Mesothelial cell of epicardium (in vitro differentiated cells): ENCODE data around the gene TEX51. TPM values are rescaled to one million over a fixed set of nuclear protein-coding genes. Genes with fewer than 3 reads are reported as not detected.

ENCODE experiments used
- DNase-seq, 2 experiments: peaks; one replicate each; pipeline ENCODE4 v3.0.0; 2021; ENCODE audit warnings: low spot score in 2 of 2; ENCODE audit not compliant: unreplicated experiment in 2 of 2
- H3K27ac Mint-ChIP-seq: 2 replicates; pipeline ENCODE4 v1.8.0; 2021; ENCODE audit warnings: mixed read lengths
- H3K27me3 Mint-ChIP-seq: 2 replicates; pipeline ENCODE4 v1.8.0; 2021; ENCODE audit warnings: low read depth, mixed read lengths
- H3K36me3 Mint-ChIP-seq: 2 replicates; pipeline ENCODE4 v1.8.0; 2021; ENCODE audit warnings: mixed read lengths
- H3K4me1 Mint-ChIP-seq: 2 replicates; pipeline ENCODE4 v1.8.0; 2021; ENCODE audit warnings: mixed read lengths
- H3K4me3 Mint-ChIP-seq: 2 replicates; pipeline ENCODE4 v1.8.0; 2021; ENCODE audit warnings: mild to moderate bottlenecking, moderate library complexity, mixed read lengths
- H3K9me3 Mint-ChIP-seq: 2 replicates; pipeline ENCODE4 v1.8.0; 2021; ENCODE audit warnings: mixed read lengths
- CTCF ChIP-seq: fragments of 200-600 bp; sonication (generic); IDR thresholded peaks from one replicate; pipeline ENCODE4 v1.5.0; 2021; ENCODE audit warnings: antibody characterized with exemption; ENCODE audit not compliant: unreplicated experiment
- total RNA-seq: library from RNA; stranded (reverse); gene quantifications from 3 replicates; pipeline ENCODE4 v1.2.1, GENCODE V29; 2021

The TEX51 gene
- total RNA-seq, 1 donor from 2014 or later, result not detected

- Mint-ChIP-seq H3K27me3 (peaks cover 50% of the 10 kb centered on the region), H3K9me3 (no peaks in the 10 kb centered on the region), H3K4me3 (no peak overlapping the region), H3K4me1 (no peaks in the 10 kb centered on the region), H3K36me3 (no peaks in the 10 kb centered on the region), H3K27ac (no peak overlapping the region)
- TF ChIP-seq CTCF, result no peak
- no peak for DNase-seq
Observed at GRCh38 chr2:126852361-126852760, 46.3 kb upstream of the TEX51 start.

- Mint-ChIP-seq H3K4me3 (no peak overlapping the region), H3K27me3 (peaks cover 55% of the 10 kb centered on the region), H3K27ac (no peak overlapping the region), H3K36me3 (no peaks in the 10 kb centered on the region), H3K9me3 (no peaks in the 10 kb centered on the region), H3K4me1 (no peaks in the 10 kb centered on the region)
- DNase-seq, result no peak
- no peak for TF ChIP-seq CTCF
Observed at GRCh38 chr2:126855606-126856005, 43.1 kb upstream of the TEX51 start.

- Mint-ChIP-seq H3K36me3 (no peaks in the 10 kb centered on the region), H3K27ac (no peak overlapping the region), H3K4me3 (no peak overlapping the region), H3K4me1 (no peaks in the 10 kb centered on the region), H3K9me3 (no peaks in the 10 kb centered on the region), H3K27me3 (peaks cover 51% of the 10 kb centered on the region)
- no peak for DNase-seq
- no peak for TF ChIP-seq CTCF
Observed at GRCh38 chr2:126856403-126856802, 42.3 kb upstream of the TEX51 start.

- H3K36me3 Mint-ChIP-seq, result no peaks in the 10 kb centered on the region
- no peaks in the 10 kb centered on the region for H3K9me3 Mint-ChIP-seq
- no peak overlapping the region for H3K4me3 Mint-ChIP-seq
- H3K27me3 Mint-ChIP-seq, result peaks cover 41% of the 10 kb centered on the region
- DNase-seq, result no peak
- no peaks in the 10 kb centered on the region for H3K4me1 Mint-ChIP-seq
- H3K27ac Mint-ChIP-seq, result no peak overlapping the region
- TF ChIP-seq CTCF, result no peak
Observed at GRCh38 chr2:126857502-126857901, 41.2 kb upstream of the TEX51 start.

GRCh38 chr2:126858013-126858412 is 40.7 kb upstream of the TEX51 start:
- no peak overlapping the region for H3K27ac Mint-ChIP-seq
- no peak for TF ChIP-seq CTCF

GRCh38 chr2:126858436-126858835 is 40.3 kb upstream of the TEX51 start:
- TF ChIP-seq CTCF, result no peak
- Mint-ChIP-seq H3K27ac (no peak overlapping the region), H3K27me3 (peaks cover 44% of the 10 kb centered on the region), H3K4me1 (no peaks in the 10 kb centered on the region), H3K36me3 (no peaks in the 10 kb centered on the region), H3K9me3 (no peaks in the 10 kb centered on the region), H3K4me3 (no peak overlapping the region)
- DNase-seq, result no peak

More at GRCh38 chr2:126858013-126858412, 40.7 kb upstream of the TEX51 start:
- no peak overlapping the region for H3K4me3 Mint-ChIP-seq
- H3K27me3 Mint-ChIP-seq, result peaks cover 44% of the 10 kb centered on the region
- no peak for DNase-seq
- no peaks in the 10 kb centered on the region for H3K9me3 Mint-ChIP-seq
- no peaks in the 10 kb centered on the region for H3K4me1 Mint-ChIP-seq
- H3K36me3 Mint-ChIP-seq, result no peaks in the 10 kb centered on the region
